ENCODE measurements around the gene GNGT2. TPM values are rescaled to one million over a fixed set of nuclear protein-coding genes. Genes with fewer than 3 reads are reported as not detected.

Gene GNGT2
- total RNA-seq, 4 donors from 2014 or later, result 1.2 TPM; not detected in 2

DNA sequence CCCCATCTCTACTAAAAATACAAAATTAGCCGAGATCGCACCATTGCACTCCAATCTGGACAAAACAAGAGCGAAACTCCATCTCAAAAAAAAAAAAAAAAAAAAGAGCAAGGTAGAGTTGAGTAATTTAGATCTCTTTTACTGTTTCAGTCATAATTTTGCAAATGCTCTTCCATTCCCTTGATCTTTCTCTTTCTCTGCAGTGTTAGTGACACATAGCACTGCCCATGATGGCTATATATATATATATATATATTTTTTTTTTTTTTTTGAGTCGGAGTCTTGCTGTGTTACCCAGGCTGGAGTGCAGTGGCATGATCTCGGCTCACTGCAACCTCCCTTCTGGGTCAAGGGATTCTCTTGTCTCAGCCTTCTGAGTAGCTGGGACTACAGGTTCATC lies 32.4 kb upstream of the GNGT2 start:
- no peak for ATAC-seq
- Histone ChIP-seq H3K9me3 (no peaks in the 10 kb centered on the region), H3K27me3 (peaks cover 16% of the 10 kb centered on the region), H3K4me1 (no peaks in the 10 kb centered on the region), H3K4me3 (no peak overlapping the region), H3K36me3 (no peaks in the 10 kb centered on the region), H3K27ac (no peak overlapping the region)
- WGBS, 2 donors (ENCODE audit: low coverage in 1 of 2), result 90 to 93% methylated on average over 5 of the region's 5 CpGs
- no peak for TF ChIP-seq EP300 (IDR thresholded peaks at IDR 0.05)
- no peak for TF ChIP-seq CTCF (IDR thresholded peaks at IDR 0.05)
- TF ChIP-seq POLR2AphosphoS5 (IDR thresholded peaks at IDR 0.05), result no peak
- no peak for TF ChIP-seq POLR2A (IDR thresholded peaks at IDR 0.05)

DNA sequence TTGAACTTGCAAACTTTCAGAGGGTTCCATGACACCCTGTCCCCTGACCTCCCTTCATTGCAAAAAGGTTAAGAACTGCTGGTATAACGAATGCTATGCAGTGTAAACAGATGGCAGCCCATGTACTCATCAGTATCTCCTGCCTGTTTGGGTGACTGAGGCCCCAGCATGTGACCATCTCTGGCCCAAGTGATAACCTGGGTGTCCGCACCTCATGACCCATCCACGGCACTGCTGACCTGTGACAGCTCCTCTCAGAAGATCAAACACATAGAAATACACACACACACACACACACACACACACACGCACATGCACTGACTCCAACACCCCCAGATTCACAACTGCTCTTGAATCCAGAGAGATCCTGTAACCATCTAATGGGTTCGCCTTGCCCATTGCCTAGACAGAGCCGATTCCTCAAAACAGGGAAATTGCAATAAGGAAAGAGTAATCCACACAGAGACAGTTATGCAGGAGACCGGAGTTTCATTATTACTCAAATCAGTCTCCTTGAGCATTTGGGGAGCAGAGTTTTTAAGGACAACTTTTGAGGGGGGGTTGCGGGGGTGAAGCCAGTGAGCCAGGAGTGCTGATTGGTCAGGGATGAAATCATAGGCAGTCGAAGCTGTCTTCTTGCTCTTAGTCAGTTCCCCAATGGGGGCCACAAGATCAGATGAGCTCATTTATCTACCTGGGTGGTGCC lies 31.5 kb upstream of the GNGT2 start:
- no peak for ATAC-seq
- Histone ChIP-seq H3K9me3 (no peaks in the 10 kb centered on the region), H3K27me3 (peaks cover 8% of the 10 kb centered on the region), H3K4me1 (no peaks in the 10 kb centered on the region), H3K4me3 (no peak overlapping the region), H3K27ac (no peak overlapping the region), H3K36me3 (no peaks in the 10 kb centered on the region)
- WGBS, 2 donors (ENCODE audit: low coverage in 1 of 2), result 86 to 89% methylated on average over 3 to 4 of the region's 9 CpGs
- TF ChIP-seq CTCF (IDR thresholded peaks at IDR 0.05), result no peak
- no peak for TF ChIP-seq POLR2AphosphoS5 (IDR thresholded peaks at IDR 0.05)
- no peak for TF ChIP-seq POLR2A (IDR thresholded peaks at IDR 0.05)
- no peak for TF ChIP-seq EP300 (IDR thresholded peaks at IDR 0.05)

DNA sequence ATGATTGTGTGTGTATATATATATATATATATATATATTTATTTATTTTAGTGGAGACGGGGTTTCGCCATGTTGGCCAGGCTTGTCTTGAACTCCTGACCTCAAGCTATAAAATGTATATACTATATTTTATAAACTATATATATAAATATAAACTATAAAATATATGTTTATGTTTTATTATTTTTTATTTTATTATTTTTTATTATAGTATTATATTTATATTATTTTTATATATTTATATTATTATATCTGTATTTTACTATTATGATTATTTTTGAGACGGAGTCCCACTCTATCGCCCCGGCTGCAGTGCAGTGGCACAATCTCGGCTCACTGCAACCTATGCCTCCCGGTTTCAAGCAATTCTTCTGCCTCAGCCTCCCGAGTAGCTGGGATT lies 30.7 kb upstream of the GNGT2 start:
- no peak overlapping the region for H3K4me3 ChIP-seq
- H3K36me3 ChIP-seq, result no peaks in the 10 kb centered on the region
- 82 to 86% methylated on average over 6 to 8 of the region's 8 CpGs for WGBS, 2 donors (ENCODE audit: low coverage in 1 of 2)
- TF ChIP-seq POLR2A (IDR thresholded peaks at IDR 0.05) (no peak), EP300 (IDR thresholded peaks at IDR 0.05) (no peak)
- H3K27me3 ChIP-seq, result peaks cover 4% of the 10 kb centered on the region
- no peaks in the 10 kb centered on the region for H3K4me1 ChIP-seq
- H3K27ac ChIP-seq, result no peak overlapping the region
- no peak for ATAC-seq
- no peaks in the 10 kb centered on the region for H3K9me3 ChIP-seq

DNA sequence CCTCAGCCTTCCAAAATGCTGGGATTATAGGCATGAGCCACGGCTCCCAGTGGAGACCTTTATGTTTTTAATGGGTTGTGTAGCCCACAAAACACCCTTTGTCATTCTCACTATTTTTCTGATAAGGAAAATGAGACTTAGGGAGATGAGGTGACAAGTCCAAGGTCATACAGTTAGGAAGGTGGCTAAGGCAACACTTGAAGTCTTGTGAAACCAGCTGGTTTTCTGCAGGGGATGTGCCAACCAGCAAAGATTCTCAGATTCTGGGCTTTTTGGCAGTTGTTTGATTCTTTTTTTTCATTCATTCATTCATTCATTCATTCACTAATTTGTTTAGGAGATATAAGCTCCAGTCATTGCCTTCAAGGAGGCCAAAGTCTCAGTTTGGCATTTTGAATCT lies 30.2 kb upstream of the GNGT2 start:
- no peak overlapping the region for H3K27ac ChIP-seq
- no peak for TF ChIP-seq CTCF (IDR thresholded peaks at IDR 0.05)
- TF ChIP-seq POLR2AphosphoS5 (IDR thresholded peaks at IDR 0.05), result no peak
- no peak for TF ChIP-seq EP300 (IDR thresholded peaks at IDR 0.05)
- no peak for TF ChIP-seq POLR2A (IDR thresholded peaks at IDR 0.05)
- no peak overlapping the region for H3K4me3 ChIP-seq
- H3K4me1 ChIP-seq, result no peaks in the 10 kb centered on the region
- WGBS, 2 donors (ENCODE audit: low coverage in 1 of 2), result 50% methylated on average over 1 of the region's 1 CpG; no CpG with 5 or more reads in 1 of the 2 donors
- H3K9me3 ChIP-seq, result no peaks in the 10 kb centered on the region
- ATAC-seq, result no peak
- H3K27me3 ChIP-seq, result no peaks in the 10 kb centered on the region
- H3K36me3 ChIP-seq, result no peaks in the 10 kb centered on the region

DNA sequence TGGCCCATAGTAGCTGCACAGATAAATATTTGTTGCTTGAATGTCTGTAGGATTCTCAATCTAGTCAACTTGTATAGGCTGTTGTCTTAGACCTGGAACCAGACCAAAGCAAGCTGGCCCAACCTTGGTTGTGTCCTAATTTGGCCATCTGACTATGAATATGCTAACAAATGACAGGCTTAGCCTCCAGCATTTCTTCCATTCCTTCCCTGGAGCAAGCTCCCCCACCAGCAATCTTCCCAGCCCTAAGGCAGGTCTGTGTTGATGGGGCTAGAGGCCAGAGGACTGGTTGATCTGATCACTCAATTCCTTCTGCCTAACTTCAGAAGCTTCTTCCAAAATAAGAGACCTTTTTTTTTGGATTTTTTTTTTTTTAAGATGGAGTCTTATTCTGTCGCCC lies 29.6 kb upstream of the GNGT2 start:
- Histone ChIP-seq H3K4me3 (no peak overlapping the region), H3K9me3 (no peaks in the 10 kb centered on the region), H3K27me3 (no peaks in the 10 kb centered on the region), H3K27ac (no peak overlapping the region), H3K4me1 (no peaks in the 10 kb centered on the region), H3K36me3 (no peaks in the 10 kb centered on the region)
- TF ChIP-seq POLR2AphosphoS5 (IDR thresholded peaks at IDR 0.05), result no peak
- no peak for TF ChIP-seq CTCF (IDR thresholded peaks at IDR 0.05)
- TF ChIP-seq POLR2A (IDR thresholded peaks at IDR 0.05), result no peak
- no peak for TF ChIP-seq EP300 (IDR thresholded peaks at IDR 0.05)
- no peak for ATAC-seq
- WGBS, 2 donors (ENCODE audit: low coverage in 1 of 2), result no CpG with 5 or more reads among the region's 1 CpG

Measured in gastroesophageal sphincter (tissue), 4 donors.